Heart left ventricle (tissue), 13 donors: Measurements from ENCODE around the gene IFI27L1.

Experiments used
- CTCF ChIP-seq, 12 donors: fragments of 200-600 bp; sonication (generic) in 4 of 12; IDR thresholded peaks; one replicate each; pipeline versions ENCODE4 v1.5.0 to v1.8.0; 2018 to 2022; ENCODE audit warnings: antibody characterized with exemption in 12 of 12, mild to moderate bottlenecking in 5 of 12
- POLR2A ChIP-seq, 2 donors: fragments of 450-650 bp; IDR thresholded peaks; one replicate each; pipeline ENCODE4 v1.6.1; 2017; ENCODE audit warnings: antibody characterized with exemption in 2 of 2, mild to moderate bottlenecking in 2 of 2, moderate library complexity in 2 of 2
- donor health status: ischemic (EF 13 %, LVEDD 7.1; RV severe dilation, severe dysfunction).
- donor health status: DM: no; HTN: yes; CAD: no.
- donor health status: DM: no; HTN: no; CAD: no.
- donor health status: ischemic (EF 25% LVEDD 6.9; RV normal size, moderate dysfunction).
- donor health status: ischemic (EF 25% LVEDD 5.7; RV mildly dilated, moderate dysfunction).
- donor health status: ischemic (EF 35%, LVEDD 5.7; RV mildly dilated, moderate dysfunction).
- donor health status: nonischemic (EF 11% LVEDD 7.7; RV severe dilation, severe dysfunction).
- donor health status: DM: yes; HTN: yes; CAD: no.
- donor health status: PGD.
- donor health status: ischemic (EF 29% LVEDD 5.4; RV normal size, mild dysfunction).
- donor health status: nonischemic (EF 23%, LVEDD 6.1; RV moderate dilation, normal function).

DNA sequence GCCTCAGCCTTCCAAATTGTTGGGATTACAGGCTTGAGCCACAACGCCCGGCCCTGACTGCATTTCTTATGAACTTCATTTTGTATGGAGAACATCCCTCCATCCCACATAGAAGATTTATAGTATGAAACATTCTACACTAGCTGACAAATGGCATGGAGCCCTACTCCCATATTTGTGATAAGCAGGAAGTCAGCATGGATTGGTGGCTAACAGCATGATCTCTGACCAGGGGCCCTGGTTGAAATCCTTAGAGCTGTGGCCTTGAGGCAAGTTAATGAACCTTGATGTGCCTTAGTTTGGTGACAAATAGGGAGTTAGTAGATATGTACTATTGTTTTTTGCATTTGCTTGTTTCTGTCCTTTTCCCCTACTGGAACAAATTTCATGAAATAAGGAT is 12.3 kb downstream of the IFI27L1 start:
- TF ChIP-seq CTCF (IDR thresholded peaks at IDR 0.05) (no peak), POLR2A (IDR thresholded peaks at IDR 0.05) (no peak)
